ENCODE measurements around the gene RABGGTA. TPM values are rescaled to one million over a fixed set of nuclear protein-coding genes. Genes with fewer than 3 reads are reported as not detected.
A peak's percentile ranks its signal among the peaks of the same experiment; 100 is the strongest.

Gene RABGGTA
- total RNA-seq, 1 donor from 2014 or later: 27.0 TPM

DNA sequence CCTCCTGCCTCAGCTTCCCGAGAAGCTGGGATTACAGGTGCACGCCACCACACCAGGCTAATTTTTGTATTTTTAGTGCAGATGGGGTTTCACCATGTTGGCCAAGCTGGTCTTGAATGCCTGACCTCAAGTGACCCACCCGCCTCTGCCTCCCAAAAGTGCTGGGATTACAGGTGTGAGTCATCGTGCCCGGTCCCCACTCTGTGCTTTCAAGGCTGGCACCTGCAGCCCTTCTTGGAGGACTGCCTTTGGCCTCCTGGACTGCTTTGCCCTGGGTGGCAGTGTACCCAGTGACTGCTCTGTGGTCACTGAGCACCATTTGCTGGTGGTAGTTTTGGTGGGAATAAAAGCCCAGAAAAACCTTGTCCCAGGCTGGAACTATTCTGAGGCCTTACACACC lies 15.6 kb upstream of the RABGGTA start:
- peaks cover 10% of the 10 kb centered on the region for H3K36me3 Mint-ChIP-seq (ENCODE audit: low read depth)
- no peak overlapping the region for H3K4me3 Mint-ChIP-seq (ENCODE audit: unreplicated experiment)
- TF ChIP-seq, protein P1, sequence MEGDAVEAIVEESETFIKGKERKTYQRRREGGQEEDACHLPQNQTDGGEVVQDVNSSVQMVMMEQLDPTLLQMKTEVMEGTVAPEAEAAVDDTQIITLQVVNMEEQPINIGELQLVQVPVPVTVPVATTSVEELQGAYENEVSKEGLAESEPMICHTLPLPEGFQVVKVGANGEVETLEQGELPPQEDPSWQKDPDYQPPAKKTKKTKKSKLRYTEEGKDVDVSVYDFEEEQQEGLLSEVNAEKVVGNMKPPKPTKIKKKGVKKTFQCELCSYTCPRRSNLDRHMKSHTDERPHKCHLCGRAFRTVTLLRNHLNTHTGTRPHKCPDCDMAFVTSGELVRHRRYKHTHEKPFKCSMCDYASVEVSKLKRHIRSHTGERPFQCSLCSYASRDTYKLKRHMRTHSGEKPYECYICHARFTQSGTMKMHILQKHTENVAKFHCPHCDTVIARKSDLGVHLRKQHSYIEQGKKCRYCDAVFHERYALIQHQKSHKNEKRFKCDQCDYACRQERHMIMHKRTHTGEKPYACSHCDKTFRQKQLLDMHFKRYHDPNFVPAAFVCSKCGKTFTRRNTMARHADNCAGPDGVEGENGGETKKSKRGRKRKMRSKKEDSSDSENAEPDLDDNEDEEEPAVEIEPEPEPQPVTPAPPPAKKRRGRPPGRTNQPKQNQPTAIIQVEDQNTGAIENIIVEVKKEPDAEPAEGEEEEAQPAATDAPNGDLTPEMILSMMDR (IDR thresholded peaks at IDR 0.05): no peak
- H3K27me3 Mint-ChIP-seq (ENCODE audit: low read depth): no peaks in the 10 kb centered on the region
- H3K27ac Mint-ChIP-seq (ENCODE audit: unreplicated experiment): no peak overlapping the region
- no peaks in the 10 kb centered on the region for H3K9me3 Mint-ChIP-seq (ENCODE audit: low read depth)
- H3K4me1 Mint-ChIP-seq (ENCODE audit: low read depth): peaks cover 8% of the 10 kb centered on the region
- peak; percentile 50 for DNase-seq (ENCODE audit: low spot score)

- Mint-ChIP-seq H3K36me3 (ENCODE audit: low read depth) (peaks cover 1% of the 10 kb centered on the region), H3K9me3 (ENCODE audit: low read depth) (no peaks in the 10 kb centered on the region), H3K4me3 (ENCODE audit: unreplicated experiment) (no peak overlapping the region), H3K4me1 (ENCODE audit: low read depth) (peaks cover 8% of the 10 kb centered on the region), H3K27ac (ENCODE audit: unreplicated experiment) (peak overlapping the region; percentile 49), H3K27me3 (ENCODE audit: low read depth) (no peaks in the 10 kb centered on the region)
- TF ChIP-seq, protein P1 (IDR thresholded peaks at IDR 0.05): no peak
- DNase-seq (ENCODE audit: low spot score): peak; percentile 52
Measured at GRCh38 chr14:24285351-24285750, 14.0 kb upstream of the RABGGTA start.

DNA sequence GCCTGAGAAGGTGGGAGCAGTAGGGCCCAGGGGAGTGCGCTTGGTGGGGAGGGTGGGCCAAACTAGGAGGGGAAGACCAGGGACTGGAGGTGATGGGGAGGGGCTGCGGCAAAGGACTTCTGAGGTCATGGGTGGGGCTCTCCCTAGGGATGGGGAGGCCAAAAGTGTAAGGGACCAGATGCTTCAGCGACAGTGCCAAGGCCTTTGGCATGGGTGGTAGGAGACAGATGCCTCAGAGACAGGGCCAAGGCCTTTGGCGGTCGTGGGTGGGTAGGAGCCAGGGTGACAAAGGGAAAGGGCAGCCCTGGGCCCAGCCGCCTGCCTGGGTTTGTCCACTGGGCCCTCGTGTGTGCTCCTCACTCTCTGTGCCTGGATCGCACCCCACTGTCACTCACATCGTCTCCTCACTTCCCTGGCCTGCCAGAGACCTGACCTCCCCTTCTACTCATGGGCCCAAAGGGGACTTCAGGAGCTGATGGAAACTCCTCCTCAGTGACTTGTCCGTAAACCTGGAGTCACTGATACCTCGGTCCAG lies 13.2 kb upstream of the RABGGTA start:
- Mint-ChIP-seq H3K9me3 (ENCODE audit: low read depth) (no peaks in the 10 kb centered on the region), H3K27ac (ENCODE audit: unreplicated experiment) (no peak overlapping the region), H3K27me3 (ENCODE audit: low read depth) (no peaks in the 10 kb centered on the region), H3K36me3 (ENCODE audit: low read depth) (no peaks in the 10 kb centered on the region), H3K4me1 (ENCODE audit: low read depth) (peaks cover 8% of the 10 kb centered on the region), H3K4me3 (ENCODE audit: unreplicated experiment) (no peak overlapping the region)
- TF ChIP-seq, protein P1 (IDR thresholded peaks at IDR 0.05): no peak
- peak; percentile 73 for DNase-seq (ENCODE audit: low spot score)

DNA sequence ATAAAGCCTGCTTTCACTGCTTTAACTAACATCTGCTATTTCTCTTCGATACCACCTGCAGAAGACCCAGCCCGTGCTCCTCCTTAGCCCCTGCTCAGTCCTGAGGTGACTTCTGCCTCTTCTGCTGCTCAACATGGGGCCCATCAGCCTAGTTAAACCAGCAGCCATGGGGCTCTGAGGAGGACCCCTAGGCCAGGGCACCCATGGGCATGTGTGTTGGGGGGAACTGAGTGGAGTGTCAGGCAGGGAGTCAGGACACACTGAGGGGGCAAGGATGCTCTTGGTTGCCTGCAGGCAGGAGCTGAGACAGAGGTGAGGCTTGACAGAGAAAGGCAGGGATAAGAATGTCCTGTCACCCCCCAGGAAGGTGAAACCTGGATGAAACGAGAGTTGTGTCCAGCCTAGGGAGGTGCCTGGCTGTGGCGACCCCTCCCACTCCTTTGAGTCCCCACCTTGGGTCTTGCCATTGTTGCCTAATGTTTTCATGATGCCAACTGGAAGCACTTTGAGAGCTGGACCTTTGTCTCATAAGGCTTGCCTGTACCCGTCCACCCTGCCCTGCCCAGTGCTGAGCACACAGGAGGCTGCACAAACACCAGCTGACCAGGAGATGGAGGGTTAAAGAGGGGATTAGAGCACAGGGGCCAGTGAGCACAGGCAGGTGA lies 12.5 kb upstream of the RABGGTA start:
- Mint-ChIP-seq H3K27ac (ENCODE audit: unreplicated experiment) (no peak overlapping the region), H3K4me1 (ENCODE audit: low read depth) (peaks cover 8% of the 10 kb centered on the region), H3K27me3 (ENCODE audit: low read depth) (no peaks in the 10 kb centered on the region), H3K9me3 (ENCODE audit: low read depth) (no peaks in the 10 kb centered on the region), H3K4me3 (ENCODE audit: unreplicated experiment) (no peak overlapping the region), H3K36me3 (ENCODE audit: low read depth) (no peaks in the 10 kb centered on the region)
- peak; percentile 59 for DNase-seq (ENCODE audit: low spot score)
- TF ChIP-seq, protein P1 (IDR thresholded peaks at IDR 0.05): no peak

GRCh38 chr14:24282736-24283135 lies 11.3 kb upstream of the RABGGTA start:
- Mint-ChIP-seq H3K4me1 (ENCODE audit: low read depth) (peaks cover 8% of the 10 kb centered on the region), H3K36me3 (ENCODE audit: low read depth) (no peaks in the 10 kb centered on the region), H3K27ac (ENCODE audit: unreplicated experiment) (no peak overlapping the region), H3K4me3 (ENCODE audit: unreplicated experiment) (no peak overlapping the region), H3K9me3 (ENCODE audit: low read depth) (no peaks in the 10 kb centered on the region), H3K27me3 (ENCODE audit: low read depth) (no peaks in the 10 kb centered on the region)
- TF ChIP-seq, protein P1 (IDR thresholded peaks at IDR 0.05): no peak
- peak; percentile 51 for DNase-seq (ENCODE audit: low spot score)
